Left ventricle myocardium inferior (tissue), 1 donor: ENCODE measurements around the gene PROM2. TPM values are rescaled to one million over a fixed set of nuclear protein-coding genes. Genes with fewer than 3 reads are reported as not detected.

Experiments used
- DNase-seq: peaks from one replicate; pipeline ENCODE4 v3.0.0-alpha.2; 2020
- H3K27ac ChIP-seq: fragments of 200-600 bp; replicated peaks from 2 replicates; pipeline ENCODE4 v1.8.0; 2021
- H3K27me3 ChIP-seq: fragments of 200-600 bp; 2 replicates; pipeline ENCODE4 v1.8.0; 2021; ENCODE audit warnings: low read depth
- H3K36me3 ChIP-seq: fragments of 200-600 bp; 2 replicates; pipeline ENCODE4 v1.8.0; 2021
- H3K4me1 ChIP-seq: fragments of 200-600 bp; 2 replicates; pipeline ENCODE4 v1.8.0; 2021
- H3K4me3 ChIP-seq: fragments of 200-600 bp; 2 replicates; pipeline ENCODE4 v1.8.0; 2021; ENCODE audit warnings: mild to moderate bottlenecking, moderate library complexity
- H3K9me3 ChIP-seq: fragments of 200-600 bp; replicated peaks from 2 replicates; pipeline ENCODE4 v1.8.0; 2021
- CTCF ChIP-seq: fragments of 200-600 bp; IDR thresholded peaks from 2 replicates; pipeline ENCODE4 v1.8.0; 2021; ENCODE audit warnings: antibody characterized with exemption, mild to moderate bottlenecking, borderline replicate concordance
- intact Hi-C: fragments of 100-400 bp; cut with micrococcal nuclease; formaldehyde crosslinking; loops from one replicate; pipeline ENCODE4 v1.11.0; 2022
- total RNA-seq: library from RNA; stranded (reverse); fragmentation: NEBNext Ultra II Directional; extraction: Animal tissue kit (Norgen Biotek cat#: 25700); gene quantifications from one replicate; pipeline ENCODE4 v1.2.1, GENCODE V29; 2021
- donor health status: DM: no; HTN: yes; CAD: no; lungs with severe emphysema.

PROM2 gene
- total RNA-seq, 1 donor from 2014 or later, result 1.4 TPM

GRCh38 chr2:95316466-95317122 is 42.3 kb downstream of the PROM2 start:
- H3K4me1 ChIP-seq, result no peaks in the 10 kb centered on the region
- H3K36me3 ChIP-seq, result no peaks in the 10 kb centered on the region
- DNase-seq, result no peak
- H3K4me3 ChIP-seq, result no peak overlapping the region
- no peak overlapping the region for H3K27ac ChIP-seq
- intact Hi-C loops, result no loop called here
- H3K27me3 ChIP-seq, result peaks cover 62% of the 10 kb centered on the region
- TF ChIP-seq CTCF, result no peak
- H3K9me3 ChIP-seq, result no peaks in the 10 kb centered on the region

- intact Hi-C loops, result no loop called here
- no peak for TF ChIP-seq CTCF
- DNase-seq, result no peak
- H3K27ac ChIP-seq, result no peak overlapping the region
- peaks cover 57% of the 10 kb centered on the region for H3K27me3 ChIP-seq
- H3K36me3 ChIP-seq, result no peaks in the 10 kb centered on the region
- H3K9me3 ChIP-seq, result no peaks in the 10 kb centered on the region
- no peaks in the 10 kb centered on the region for H3K4me1 ChIP-seq
- no peak overlapping the region for H3K4me3 ChIP-seq
Observed at GRCh38 chr2:95317123-95317500, 42.9 kb downstream of the PROM2 start.

GRCh38 chr2:95317665-95318425 is 43.6 kb downstream of the PROM2 start:
- H3K27me3 ChIP-seq, result peaks cover 49% of the 10 kb centered on the region
- TF ChIP-seq CTCF, result no peak
- H3K36me3 ChIP-seq, result no peaks in the 10 kb centered on the region
- H3K9me3 ChIP-seq, result no peaks in the 10 kb centered on the region
- DNase-seq, result no peak
- no peak overlapping the region for H3K4me3 ChIP-seq
- intact Hi-C loops, result no loop called here
- no peaks in the 10 kb centered on the region for H3K4me1 ChIP-seq
- no peak overlapping the region for H3K27ac ChIP-seq

- H3K4me3 ChIP-seq, result no peak overlapping the region
- peaks cover 42% of the 10 kb centered on the region for H3K27me3 ChIP-seq
- H3K36me3 ChIP-seq, result no peaks in the 10 kb centered on the region
- no peak for TF ChIP-seq CTCF
- H3K4me1 ChIP-seq, result no peaks in the 10 kb centered on the region
- DNase-seq, result no peak
- no peaks in the 10 kb centered on the region for H3K9me3 ChIP-seq
- no peak overlapping the region for H3K27ac ChIP-seq
- intact Hi-C loops, result no loop called here
Observed at GRCh38 chr2:95318431-95319220, 44.4 kb downstream of the PROM2 start.

GRCh38 chr2:95319481-95320343 is 45.5 kb downstream of the PROM2 start:
- intact Hi-C loops, result no loop called here
- Histone ChIP-seq H3K4me1 (no peaks in the 10 kb centered on the region), H3K36me3 (no peaks in the 10 kb centered on the region), H3K4me3 (no peak overlapping the region), H3K27ac (no peak overlapping the region), H3K27me3 (peaks cover 36% of the 10 kb centered on the region), H3K9me3 (no peaks in the 10 kb centered on the region)
- no peak for TF ChIP-seq CTCF
- DNase-seq, result no peak
